ENCODE data around the gene NXN.

GRCh38 chr17:896953-897661, 82.5 kb downstream of the NXN start:
- TF ChIP-seq, protein P1, sequence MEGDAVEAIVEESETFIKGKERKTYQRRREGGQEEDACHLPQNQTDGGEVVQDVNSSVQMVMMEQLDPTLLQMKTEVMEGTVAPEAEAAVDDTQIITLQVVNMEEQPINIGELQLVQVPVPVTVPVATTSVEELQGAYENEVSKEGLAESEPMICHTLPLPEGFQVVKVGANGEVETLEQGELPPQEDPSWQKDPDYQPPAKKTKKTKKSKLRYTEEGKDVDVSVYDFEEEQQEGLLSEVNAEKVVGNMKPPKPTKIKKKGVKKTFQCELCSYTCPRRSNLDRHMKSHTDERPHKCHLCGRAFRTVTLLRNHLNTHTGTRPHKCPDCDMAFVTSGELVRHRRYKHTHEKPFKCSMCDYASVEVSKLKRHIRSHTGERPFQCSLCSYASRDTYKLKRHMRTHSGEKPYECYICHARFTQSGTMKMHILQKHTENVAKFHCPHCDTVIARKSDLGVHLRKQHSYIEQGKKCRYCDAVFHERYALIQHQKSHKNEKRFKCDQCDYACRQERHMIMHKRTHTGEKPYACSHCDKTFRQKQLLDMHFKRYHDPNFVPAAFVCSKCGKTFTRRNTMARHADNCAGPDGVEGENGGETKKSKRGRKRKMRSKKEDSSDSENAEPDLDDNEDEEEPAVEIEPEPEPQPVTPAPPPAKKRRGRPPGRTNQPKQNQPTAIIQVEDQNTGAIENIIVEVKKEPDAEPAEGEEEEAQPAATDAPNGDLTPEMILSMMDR (conservative IDR thresholded peaks at IDR 0.05): no peak
- TF ChIP-seq ZFX (IDR thresholded peaks at IDR 0.05): no peak

Measured in C4-2B (cell line).